ENCODE data around the gene PTOV1.

PTOV1 gene

GRCh38 chr19:49906879-49907564 lies 56.1 kb downstream of the PTOV1 start:
- ChIA-PET CTCF (interaction anchor here (1.3 kb wide), 1 partner anchor 16 kb away, joined by 3 read pairs; no protein-coding TSS in a partner anchor), POLR2A (no interaction called here)
- no peak for DNase-seq (ENCODE audit: low read depth, low spot score)
- TF ChIP-seq CTCF (IDR thresholded peaks at IDR 0.05; ENCODE audit: insufficient read depth, low read length, missing control alignments) = no peak
- H3K4me3 ChIP-seq (ENCODE audit: low read depth, low read length) = no peak overlapping the region

GRCh38 chr19:49907745-49908446 lies 56.9 kb downstream of the PTOV1 start:
- no peak overlapping the region for H3K4me3 ChIP-seq (ENCODE audit: low read depth, low read length)
- CTCF ChIA-PET = interaction anchor here (1.3 kb wide), 1 partner anchor 17 kb away, joined by 3 read pairs; no protein-coding TSS in a partner anchor
- POLR2A ChIA-PET = interaction anchor here (1.1 kb wide), 1 partner anchor 9 kb away, joined by 4 read pairs; no protein-coding TSS in a partner anchor
- TF ChIP-seq CTCF (IDR thresholded peaks at IDR 0.05; ENCODE audit: insufficient read depth, low read length, missing control alignments) = no peak
- DNase-seq (ENCODE audit: low read depth, low spot score) = no peak

GRCh38 chr19:49908480-49909420 lies 57.8 kb downstream of the PTOV1 start:
- ChIA-PET CTCF (no interaction called here), POLR2A (interaction anchor here (1.1 kb wide), 1 partner anchor 10 kb away, joined by 4 read pairs; no protein-coding TSS in a partner anchor)
- no peak for TF ChIP-seq CTCF (IDR thresholded peaks at IDR 0.05; ENCODE audit: insufficient read depth, low read length, missing control alignments)
- H3K4me3 ChIP-seq (ENCODE audit: low read depth, low read length) = no peak overlapping the region
- no peak for DNase-seq (ENCODE audit: low read depth, low spot score)

- no peak for DNase-seq (ENCODE audit: low read depth, low spot score)
- ChIA-PET CTCF (no interaction called here), POLR2A (interaction anchor here (1.0 kb wide), 1 partner anchor 19 kb away, joined by 4 read pairs; the partner anchor contains the start of genes ATF5 and NUP62)
- H3K4me3 ChIP-seq (ENCODE audit: low read depth, low read length) = no peak overlapping the region
- no peak for TF ChIP-seq CTCF (IDR thresholded peaks at IDR 0.05; ENCODE audit: insufficient read depth, low read length, missing control alignments)
These were observed 59.2 kb downstream of the PTOV1 start for GRCh38 chr19:49910179-49910578.

All from AG04449 (cell line).